AG04449 (cell line): ENCODE results near the gene MYL2.

Source experiments
- CTCF ChIA-PET: fragments of 350-600 bp; formaldehyde crosslinking; extraction: SDS; loops from one replicate; lab custom pipeline; 2021; ENCODE audit warnings: antibody characterized with exemption; lab: Yijun Ruan, JAX
- POLR2A ChIA-PET: fragments of 400-600, 350-600 bp; formaldehyde crosslinking; extraction: SDS; loops from one replicate; lab custom pipeline; 2020; ENCODE audit warnings: antibody characterized with exemption, inconsistent platforms; lab: Yijun Ruan, JAX
- DNase-seq: peaks from one replicate; pipeline ENCODE4 v3.0.0-alpha.2; 2010; ENCODE audit warnings: low read depth, low spot score
- H3K4me3 ChIP-seq: 2 replicates; pipeline ENCODE4 v1.5.1; 2011; ENCODE audit warnings: low read depth, mild to moderate bottlenecking, control low read depth, low read length
- TF ChIP-seq, protein P1 (sequence below): IDR thresholded peaks from one replicate; pipeline ENCODE4 v1.5.1; 2011; ENCODE audit warnings: mild to moderate bottlenecking, moderate library complexity, low read length, control low read depth, inconsistent platforms; ENCODE audit not compliant: insufficient read depth; ENCODE audit errors: missing control alignments

Gene MYL2

DNA sequence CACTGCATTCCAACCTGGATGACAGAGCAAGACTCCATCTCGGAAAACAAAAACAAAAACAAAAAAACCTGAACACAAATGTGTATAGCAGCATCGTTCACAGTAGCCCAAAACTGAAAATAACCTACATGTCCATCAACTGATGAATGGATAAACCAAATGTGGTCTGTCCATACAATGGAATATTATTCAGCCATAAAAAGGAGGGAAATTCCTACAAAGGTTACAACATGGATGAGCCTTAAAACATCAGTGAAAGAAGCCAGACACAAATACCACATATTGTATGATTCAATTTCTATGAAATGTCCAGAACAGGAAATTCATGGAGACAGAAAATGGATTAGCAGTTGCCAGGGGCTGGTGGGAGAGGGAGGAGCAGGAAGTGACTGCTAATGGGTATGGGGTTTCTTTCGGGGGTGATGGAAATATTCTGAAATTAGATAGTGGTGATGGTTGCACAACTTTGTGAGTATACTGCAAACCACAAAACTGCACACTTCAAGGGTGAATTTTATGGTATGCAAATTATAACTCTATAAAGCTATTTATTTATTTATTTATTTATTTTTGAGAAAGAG is 4.0 kb downstream of the MYL2 start:
- ChIA-PET POLR2A (no interaction called here), CTCF (interaction anchor here (1.3 kb wide), 1 partner anchor 21 kb away, joined by 7 read pairs; no protein-coding TSS in a partner anchor)
- no peak overlapping the region for H3K4me3 ChIP-seq
- TF ChIP-seq, protein P1, sequence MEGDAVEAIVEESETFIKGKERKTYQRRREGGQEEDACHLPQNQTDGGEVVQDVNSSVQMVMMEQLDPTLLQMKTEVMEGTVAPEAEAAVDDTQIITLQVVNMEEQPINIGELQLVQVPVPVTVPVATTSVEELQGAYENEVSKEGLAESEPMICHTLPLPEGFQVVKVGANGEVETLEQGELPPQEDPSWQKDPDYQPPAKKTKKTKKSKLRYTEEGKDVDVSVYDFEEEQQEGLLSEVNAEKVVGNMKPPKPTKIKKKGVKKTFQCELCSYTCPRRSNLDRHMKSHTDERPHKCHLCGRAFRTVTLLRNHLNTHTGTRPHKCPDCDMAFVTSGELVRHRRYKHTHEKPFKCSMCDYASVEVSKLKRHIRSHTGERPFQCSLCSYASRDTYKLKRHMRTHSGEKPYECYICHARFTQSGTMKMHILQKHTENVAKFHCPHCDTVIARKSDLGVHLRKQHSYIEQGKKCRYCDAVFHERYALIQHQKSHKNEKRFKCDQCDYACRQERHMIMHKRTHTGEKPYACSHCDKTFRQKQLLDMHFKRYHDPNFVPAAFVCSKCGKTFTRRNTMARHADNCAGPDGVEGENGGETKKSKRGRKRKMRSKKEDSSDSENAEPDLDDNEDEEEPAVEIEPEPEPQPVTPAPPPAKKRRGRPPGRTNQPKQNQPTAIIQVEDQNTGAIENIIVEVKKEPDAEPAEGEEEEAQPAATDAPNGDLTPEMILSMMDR: no peak
- DNase-seq: no peak

DNA sequence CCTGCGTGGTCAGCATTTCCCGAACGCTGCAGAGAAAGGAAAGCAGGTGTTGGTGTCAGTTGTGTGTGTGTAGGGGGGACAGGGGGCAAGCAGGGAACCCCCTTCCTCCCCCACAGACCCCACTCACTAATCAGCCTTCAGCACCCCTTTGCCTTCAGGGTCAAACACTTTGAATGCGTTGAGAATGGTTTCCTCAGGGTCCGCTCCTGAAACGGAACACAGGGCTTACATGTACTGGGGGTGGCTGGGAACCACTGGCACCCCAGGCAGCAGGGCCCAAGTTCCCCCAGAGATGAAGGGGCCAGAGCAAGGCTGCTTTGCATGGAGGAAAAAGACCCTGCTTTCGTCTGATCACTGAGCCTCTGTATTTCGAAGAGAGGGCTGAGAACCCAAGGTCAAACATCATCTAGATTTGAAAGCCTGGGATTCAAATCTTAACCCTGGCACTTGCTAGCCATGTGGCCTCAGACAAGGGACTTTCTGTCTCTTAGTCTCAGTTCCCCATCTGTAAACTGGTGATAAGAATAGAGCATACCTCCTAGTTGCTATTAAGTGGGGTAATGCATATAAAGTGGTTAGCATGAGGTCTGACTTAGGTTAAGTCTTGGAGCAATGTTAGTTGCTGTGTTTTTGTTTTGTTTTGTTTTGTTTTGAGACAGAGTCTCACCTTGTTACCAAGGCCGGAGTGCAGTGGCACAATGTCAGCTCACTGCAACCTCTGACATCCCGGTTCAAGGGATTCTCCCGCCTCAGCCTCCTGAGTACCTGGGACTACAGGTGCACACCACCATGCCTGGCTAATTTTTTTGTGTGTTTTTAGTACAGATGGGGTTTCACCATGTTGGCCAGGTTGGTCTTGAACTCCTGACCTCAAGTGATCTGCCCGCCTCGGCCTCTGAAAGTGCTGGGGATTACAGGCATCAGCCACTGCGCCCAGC is 7.0 kb downstream of the MYL2 start:
- DNase-seq: no peak
- CTCF ChIA-PET: no interaction called here
- TF ChIP-seq, protein P1: no peak
- no peak overlapping the region for H3K4me3 ChIP-seq
- POLR2A ChIA-PET: no interaction called here

DNA sequence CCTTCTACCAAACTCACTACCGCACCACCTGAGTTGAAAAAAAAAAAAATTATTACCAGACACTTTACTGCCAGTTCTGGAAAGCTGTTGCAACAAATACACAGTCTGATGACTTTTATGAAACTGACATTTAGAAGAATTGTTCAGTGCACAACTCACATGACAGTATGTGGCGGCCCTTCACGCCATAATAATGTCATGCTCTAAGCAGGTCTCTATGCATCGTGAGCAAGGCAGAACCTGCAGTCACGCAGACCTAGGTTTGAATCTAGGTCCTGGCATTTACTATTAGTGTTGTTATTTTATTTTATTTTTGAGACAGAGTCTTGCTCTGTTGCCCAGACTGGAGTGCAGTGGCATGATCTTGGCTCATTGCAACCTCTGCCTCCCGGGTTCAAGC is 8.1 kb downstream of the MYL2 start:
- H3K4me3 ChIP-seq: no peak overlapping the region
- POLR2A ChIA-PET: no interaction called here
- TF ChIP-seq, protein P1: no peak
- CTCF ChIA-PET: interaction anchor here (2.4 kb wide), 1 partner anchor 18 kb away, joined by 15 read pairs; no protein-coding TSS in a partner anchor
- DNase-seq: no peak

DNA sequence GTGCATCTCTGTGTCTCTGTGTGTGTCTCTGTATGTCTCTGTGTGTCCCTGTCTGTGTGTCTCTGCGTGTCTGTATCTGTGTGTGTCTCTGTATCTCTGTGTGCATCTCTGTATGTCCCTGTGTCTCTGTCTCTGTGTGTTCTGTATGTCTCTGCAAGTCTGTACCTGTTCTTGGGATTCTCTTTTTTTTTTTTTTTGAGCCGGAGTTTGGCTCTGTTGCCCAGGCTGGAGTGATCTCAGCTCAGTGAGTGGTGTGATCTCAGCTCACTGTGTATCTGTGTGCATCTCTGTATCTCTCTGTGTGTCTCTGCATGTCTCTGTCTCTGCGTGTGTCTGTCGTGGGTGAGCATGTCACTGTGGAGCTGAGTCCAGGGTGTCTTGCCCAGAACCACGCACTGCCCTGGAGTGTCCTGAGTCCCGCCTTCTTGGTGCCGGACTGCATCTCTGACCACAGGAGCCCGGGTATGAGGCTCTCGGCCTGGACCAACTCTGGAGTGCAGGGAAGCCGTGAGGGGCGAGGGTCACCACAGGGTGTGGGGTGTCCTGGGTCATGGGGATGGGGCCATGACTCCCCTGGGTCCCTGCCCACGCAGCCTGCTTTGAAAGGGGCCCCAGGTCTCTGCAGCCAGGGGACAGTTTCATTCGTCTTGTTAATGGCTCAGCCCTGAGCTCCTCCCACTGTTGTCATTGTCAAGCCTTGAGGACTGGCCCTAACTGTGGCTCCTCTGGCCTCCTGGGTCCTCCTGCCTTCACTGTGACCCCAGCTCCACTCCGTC is 11.8 kb downstream of the MYL2 start:
- POLR2A ChIA-PET: no interaction called here
- CTCF ChIA-PET: interaction anchor here (0.6 kb wide), 1 partner anchor 14 kb away, joined by 3 read pairs; no protein-coding TSS in a partner anchor
- no peak for DNase-seq
- TF ChIP-seq, protein P1: no peak
- no peak overlapping the region for H3K4me3 ChIP-seq

DNA sequence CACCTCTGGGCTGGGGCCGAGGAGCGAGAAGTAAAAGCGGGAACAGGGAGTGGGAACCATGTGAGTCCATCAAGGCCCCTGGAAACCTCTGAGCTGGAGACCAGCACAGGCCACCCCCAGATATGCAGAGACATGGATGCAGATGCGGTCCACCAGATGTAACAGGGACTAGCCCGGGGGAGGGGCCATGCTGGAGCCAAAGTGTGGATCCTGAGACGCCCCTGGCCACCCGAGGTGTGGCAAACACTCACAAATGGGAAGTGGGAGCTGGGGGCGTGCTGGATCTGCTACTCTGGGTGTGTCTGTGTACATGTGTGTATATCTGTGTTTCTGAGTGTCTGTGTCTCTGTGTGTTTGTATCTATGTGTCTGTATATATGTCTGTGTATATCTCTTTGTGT is 12.8 kb downstream of the MYL2 start:
- CTCF ChIA-PET: interaction anchor here (1.0 to 1.8 kb wide), 2 partner anchors 20 to 392 kb away, joined by 3 to 4 read pairs; no protein-coding TSS in a partner anchor
- no peak overlapping the region for H3K4me3 ChIP-seq
- POLR2A ChIA-PET: no interaction called here
- TF ChIP-seq, protein P1: no peak
- no peak for DNase-seq
